Endothelial cell of umbilical vein (primary cell): ENCODE results near the gene PPP2R2D. TPM values are rescaled to one million over a fixed set of nuclear protein-coding genes. Genes with fewer than 3 reads are reported as not detected.

Experiments
- BruUV-seq: library from RNA; stranded (reverse); fragments of 400-500 nt; replicated peaks from 2 replicates; lab custom pipeline; 2021; lab: Mats Ljungman, UMichigan
- CTCF ChIA-PET: fragments of 300-600, 350-600 bp; sonication (Branson Sonifier 250); formaldehyde crosslinking; loops from one replicate; lab custom pipeline; 2021; ENCODE audit warnings: antibody characterized with exemption, inconsistent platforms; lab: Charles Lee
- POLR2A ChIA-PET: fragments of 300-600, 350-600 bp; sonication (Branson Sonifier 250); formaldehyde crosslinking; loops from one replicate; lab custom pipeline; 2021; ENCODE audit warnings: antibody characterized with exemption, inconsistent platforms; lab: Charles Lee
- DNase-seq: peaks from one replicate; pipeline ENCODE4 v3.0.0-alpha.2; 2011; ENCODE audit warnings: low read depth, low spot score
- FAIRE-seq: peaks from 2 replicates; lab custom pipeline; 2011; peaks lifted over from hg19 to GRCh38; lab: Jason Lieb, UNC
- H2AFZ ChIP-seq: 2 replicates; pipeline ENCODE4 v1.6.0; 2012; ENCODE audit warnings: low read depth, low read length, control low read depth, inconsistent platforms
- H3K27ac ChIP-seq: 2 replicates; pipeline ENCODE4 v1.5.1; 2011; ENCODE audit warnings: low read depth, mild to moderate bottlenecking, control low read depth, low read length, moderate library complexity; ENCODE audit not compliant: insufficient read depth
- H3K27me3 ChIP-seq, 2 experiments: 2 replicates each; pipeline versions ENCODE4 v1.6.0 to v1.6.1; 2011; ENCODE audit warnings: low read length in 2 of 2, mixed read lengths in 1 of 2; ENCODE audit not compliant: control insufficient read depth in 2 of 2, insufficient read depth in 2 of 2
- H3K36me3 ChIP-seq, 2 experiments: 2 replicates in 1 of 2; 3 replicates in 1 of 2; pipeline ENCODE4 v1.5.1; 2011; ENCODE audit warnings: low read length in 2 of 2, mild to moderate bottlenecking in 1 of 2, moderate library complexity in 1 of 2; ENCODE audit not compliant: control insufficient read depth in 2 of 2, insufficient read depth in 2 of 2; ENCODE audit errors: extremely low read depth in 1 of 2
- H3K4me1 ChIP-seq: 3 replicates; pipeline ENCODE4 v1.5.1; 2011; ENCODE audit warnings: mild to moderate bottlenecking, low read length; ENCODE audit not compliant: control insufficient read depth, insufficient read depth; ENCODE audit errors: extremely low read depth
- H3K4me2 ChIP-seq: 2 replicates; pipeline ENCODE4 v1.6.1; 2011; ENCODE audit warnings: low read length, control low read depth, mixed read lengths; ENCODE audit not compliant: insufficient read depth
- H3K4me3 ChIP-seq, 3 experiments: fragments of 200-600 bp in 1 of 3; sonication (generic), shearing (Covaris generic) in 1 of 3; replicated peaks in 1 of 3; 2 replicates each; pipeline ENCODE4 v1.5.1; 2011 to 2016; ENCODE audit warnings: control low read depth in 3 of 3, low read length in 3 of 3, mild to moderate bottlenecking in 2 of 3, inconsistent platforms in 1 of 3, low read depth in 1 of 3, moderate library complexity in 1 of 3; ENCODE audit not compliant: insufficient read depth in 1 of 3
- H3K79me2 ChIP-seq: 2 replicates; pipeline ENCODE4 v1.6.0; 2012; ENCODE audit warnings: low read length, inconsistent platforms; ENCODE audit not compliant: control insufficient read depth, insufficient read depth
- H3K9ac ChIP-seq: replicated peaks from 2 replicates; pipeline ENCODE3; 2011; ENCODE audit warnings: low read length, control low read depth; ENCODE audit not compliant: insufficient read depth; ENCODE audit errors: extremely low read depth
- H3K9me1 ChIP-seq: replicated peaks from 3 replicates; pipeline ENCODE4 v1.6.0; 2011; ENCODE audit warnings: mild to moderate bottlenecking, low read length; ENCODE audit not compliant: control insufficient read depth, insufficient read depth; ENCODE audit errors: extremely low read depth
- H3K9me3 ChIP-seq: replicated peaks from 2 replicates; pipeline ENCODE4 v1.5.1; 2012; ENCODE audit warnings: low read length, inconsistent platforms; ENCODE audit not compliant: control insufficient read depth, insufficient read depth
- H4K20me1 ChIP-seq: replicated peaks from 2 replicates; pipeline ENCODE3; 2011; ENCODE audit warnings: mild to moderate bottlenecking, low read length; ENCODE audit not compliant: control insufficient read depth, insufficient read depth; ENCODE audit errors: extremely low read depth
- CTCF ChIP-seq, 2 donors: IDR thresholded peaks; 1 replicate in 1 of 2; 2 replicates in 1 of 2; pipeline ENCODE4 v1.5.1; 2011; ENCODE audit warnings: low read length in 2 of 2, mild to moderate bottlenecking in 2 of 2, moderate library complexity in 2 of 2, control low read depth in 1 of 2, inconsistent platforms in 1 of 2, low read depth in 1 of 2; ENCODE audit not compliant: insufficient read depth in 1 of 2; ENCODE audit errors: extremely low read depth in 1 of 2
- EZH2 ChIP-seq: IDR thresholded peaks from 2 replicates; pipeline ENCODE4 v1.6.1; 2012; ENCODE audit warnings: borderline replicate concordance, low read depth, mild to moderate bottlenecking, moderate library complexity, low read length, inconsistent platforms; ENCODE audit not compliant: severe bottlenecking
- FOS ChIP-seq: IDR thresholded peaks from 2 replicates; pipeline ENCODE4 v1.6.1; 2011; ENCODE audit warnings: mild to moderate bottlenecking, low read length, moderate library complexity, borderline replicate concordance; ENCODE audit not compliant: insufficient read depth
- GATA2 ChIP-seq: IDR thresholded peaks from 2 replicates; pipeline ENCODE4 v1.7.0; 2011; ENCODE audit warnings: low read depth, mild to moderate bottlenecking, moderate library complexity, mixed read lengths, low read length; ENCODE audit not compliant: insufficient read length, insufficient read depth
- JUN ChIP-seq: IDR thresholded peaks from 2 replicates; pipeline ENCODE4 v1.6.1; 2011; ENCODE audit warnings: borderline replicate concordance, low read depth; ENCODE audit not compliant: insufficient read length, insufficient read depth
- MAX ChIP-seq: IDR thresholded peaks from 2 replicates; pipeline ENCODE4 v1.6.1; 2011; ENCODE audit not compliant: insufficient read depth, insufficient read length
- MYC ChIP-seq: IDR thresholded peaks from one replicate; pipeline ENCODE4 v1.6.1; 2011; ENCODE audit warnings: mild to moderate bottlenecking, low read depth, low read length
- POLR2A ChIP-seq: IDR thresholded peaks from 2 replicates; pipeline ENCODE4 v1.6.1; 2012; ENCODE audit warnings: low read depth, mild to moderate bottlenecking, control low read depth, low read length
- POLR2AphosphoS5 ChIP-seq: IDR thresholded peaks from 2 replicates; pipeline ENCODE4 v1.6.1; 2012; ENCODE audit warnings: low read depth, mild to moderate bottlenecking, control low read depth, low read length, moderate library complexity; ENCODE audit not compliant: insufficient read depth
- dilution Hi-C: fragments of 300-500 bp; cut with MboI; formaldehyde crosslinking; loops from one replicate; pipeline ENCODE4 v1.15.0; 2019; ENCODE audit warnings: low sequenced_read_pairs; ENCODE audit not compliant: extremely low pct_ligation_motif_present
- intact Hi-C: fragments of 100-400 bp; cut with micrococcal nuclease; formaldehyde crosslinking; loops from one replicate; pipeline ENCODE4 v1.10.0; 2022
- polyA plus RNA-seq, 4 experiments: library from polyadenylated mRNA; depleted of rRNA in 3 of 4; stranded (reverse) in 3 of 4; unstranded in 1 of 4; fragments of >200 nt; gene quantifications; 2 replicates each; pipeline versions ENCODE4 v1.2.1 to v1.2.3, GENCODE V29; 2011 to 2012; ENCODE audit warnings: missing spikeins in 1 of 4
- total RNA-seq: library from RNA; stranded (reverse); gene quantifications from 2 replicates; pipeline ENCODE4 v1.2.3, GENCODE V29; 2021

PPP2R2D gene
- total and polyA plus RNA-seq, 2 donors (not counting 3 experiments of a cell fraction or from before 2014, with no cell fraction given): 29.9 to 36.3 TPM

- Histone ChIP-seq H3K9me3 (no peaks in the 10 kb centered on the region), H2AFZ (no peak overlapping the region), H3K9ac (no peak overlapping the region), H3K4me1 (peaks cover 41% of the 10 kb centered on the region), H4K20me1 (peaks cover 3% of the 10 kb centered on the region), H3K27ac (no peak overlapping the region), H3K79me2 (peaks cover 99% of the 10 kb centered on the region), H3K27me3 (no peaks in the 10 kb centered on the region), H3K9me1 (no peaks in the 10 kb centered on the region), H3K36me3 (no peaks in the 10 kb centered on the region), H3K4me2 (no peak overlapping the region), H3K4me3 (no peak overlapping the region)
- intact Hi-C loops: no loop called here
- ChIA-PET POLR2A (no interaction called here), CTCF (interaction anchor here (1.4 kb wide), 1 partner anchor 17 kb away, joined by 5 read pairs; no protein-coding TSS in a partner anchor)
- TF ChIP-seq JUN: no peak
- FAIRE-seq (no peak), DNase-seq (no peak)
- dilution Hi-C loops: no loop called here
- no TSS peak for BruUV-seq
Observed at GRCh38 chr10:131926253-131926652, 25.4 kb downstream of the PPP2R2D start.

GRCh38 chr10:131926743-131927595 is 26.2 kb downstream of the PPP2R2D start:
- Histone ChIP-seq H3K9me3 (no peaks in the 10 kb centered on the region), H2AFZ (no peak overlapping the region), H3K27me3 (no peaks in the 10 kb centered on the region), H4K20me1 (peaks cover 2% of the 10 kb centered on the region), H3K4me3 (no peak overlapping the region), H3K9ac (no peak overlapping the region), H3K4me2 (no peak overlapping the region), H3K79me2 (peaks cover 99% of the 10 kb centered on the region), H3K27ac (no peak overlapping the region), H3K4me1 (peaks cover 41% of the 10 kb centered on the region), H3K9me1 (no peaks in the 10 kb centered on the region), H3K36me3 (no peaks in the 10 kb centered on the region)
- no peak for TF ChIP-seq POLR2AphosphoS5
- no peak for TF ChIP-seq POLR2A
- no peak for TF ChIP-seq JUN
- no peak for TF ChIP-seq GATA2
- TF ChIP-seq CTCF (IDR thresholded peaks at IDR 0.05; ENCODE audit: extremely low read depth in 1 of 2, insufficient read depth in 1 of 2, low read depth in 1 of 2, low read length in 2 of 2): no peak
- no peak for TF ChIP-seq MYC
- TF ChIP-seq EZH2: no peak
- no peak for TF ChIP-seq FOS
- TF ChIP-seq MAX: no peak
- dilution Hi-C loops (no loop called here), intact Hi-C loops (no loop called here)
- ChIA-PET POLR2A (no interaction called here), CTCF (interaction anchor here (1.4 kb wide), 1 partner anchor 16 kb away, joined by 5 read pairs; no protein-coding TSS in a partner anchor)
- no TSS peak for BruUV-seq
- no peak for FAIRE-seq
- no peak for DNase-seq
